ENCODE measurements around the gene ZBTB33.

The ZBTB33 gene

DNA sequence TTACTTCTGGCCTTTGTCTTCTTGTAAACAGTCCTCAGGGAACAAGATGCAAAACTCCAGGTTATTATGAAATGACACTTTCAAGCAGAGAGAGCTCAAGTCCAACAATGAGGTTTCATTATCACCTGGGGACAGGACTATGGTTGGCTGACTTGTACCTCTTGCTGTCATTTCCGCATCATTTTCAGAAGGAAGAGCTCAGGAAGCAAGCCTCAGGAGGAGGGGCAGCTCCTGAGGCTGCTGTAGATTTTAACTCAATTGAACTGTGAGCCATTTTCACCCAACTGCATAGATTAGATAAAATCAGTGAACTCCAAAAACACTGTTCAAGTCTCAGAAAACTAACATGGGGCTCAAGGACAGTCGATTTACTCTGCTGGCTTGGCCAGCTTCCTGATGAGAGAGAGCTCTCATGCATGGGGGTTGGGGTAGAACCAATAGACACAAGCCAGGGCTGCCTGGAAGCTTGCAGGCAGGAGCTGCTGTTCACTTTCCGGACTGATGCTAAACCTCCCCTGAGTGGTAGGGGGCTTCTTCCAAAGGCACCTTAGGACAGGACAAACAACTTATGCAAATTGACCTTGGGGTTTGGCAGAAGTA, 37.0 kb downstream of the ZBTB33 start:
- no peak overlapping the region for H3K27ac Mint-ChIP-seq
- H3K9me3 Mint-ChIP-seq, result no peaks in the 10 kb centered on the region
- H3K4me3 Mint-ChIP-seq, result no peak overlapping the region
- no peaks in the 10 kb centered on the region for H3K36me3 Mint-ChIP-seq
- H3K4me1 Mint-ChIP-seq, result no peaks in the 10 kb centered on the region
- no peaks in the 10 kb centered on the region for H3K27me3 Mint-ChIP-seq

- H3K9me3 Mint-ChIP-seq, result no peaks in the 10 kb centered on the region
- peaks cover 4% of the 10 kb centered on the region for H3K4me1 Mint-ChIP-seq
- H3K36me3 Mint-ChIP-seq, result no peaks in the 10 kb centered on the region
- H3K4me3 Mint-ChIP-seq, result no peak overlapping the region
- H3K27me3 Mint-ChIP-seq, result no peaks in the 10 kb centered on the region
- H3K27ac Mint-ChIP-seq, result no peak overlapping the region
Measured at GRCh38 chrX:120290107-120290506, 39.5 kb downstream of the ZBTB33 start.

DNA sequence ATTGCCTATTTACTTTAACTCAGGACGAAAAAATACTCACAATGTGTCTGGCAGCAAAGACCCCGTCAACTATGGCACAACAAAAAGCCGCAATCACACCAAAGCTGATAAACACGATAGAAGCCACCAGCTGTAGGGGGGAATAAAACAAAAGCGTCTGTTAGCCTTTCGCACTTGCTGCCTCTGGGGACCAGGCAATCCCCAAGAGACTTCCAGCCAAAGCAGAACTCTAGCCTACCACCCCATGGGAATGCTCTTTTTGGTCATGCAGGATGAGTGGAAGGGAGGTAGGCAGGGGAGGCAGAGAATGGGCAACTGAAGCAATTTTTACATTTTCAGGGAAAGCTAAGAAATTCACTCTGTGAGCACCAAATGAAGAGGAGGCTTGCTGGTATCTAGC, 40.6 kb downstream of the ZBTB33 start:
- Mint-ChIP-seq H3K27me3 (no peaks in the 10 kb centered on the region), H3K4me1 (peaks cover 6% of the 10 kb centered on the region), H3K36me3 (no peaks in the 10 kb centered on the region), H3K27ac (no peak overlapping the region), H3K9me3 (no peaks in the 10 kb centered on the region), H3K4me3 (no peak overlapping the region)

GRCh38 chrX:120293015-120293414, 42.4 kb downstream of the ZBTB33 start:
- Mint-ChIP-seq H3K27ac (no peak overlapping the region), H3K27me3 (no peaks in the 10 kb centered on the region), H3K9me3 (no peaks in the 10 kb centered on the region), H3K4me3 (no peak overlapping the region), H3K36me3 (no peaks in the 10 kb centered on the region), H3K4me1 (peaks cover 6% of the 10 kb centered on the region)

DNA sequence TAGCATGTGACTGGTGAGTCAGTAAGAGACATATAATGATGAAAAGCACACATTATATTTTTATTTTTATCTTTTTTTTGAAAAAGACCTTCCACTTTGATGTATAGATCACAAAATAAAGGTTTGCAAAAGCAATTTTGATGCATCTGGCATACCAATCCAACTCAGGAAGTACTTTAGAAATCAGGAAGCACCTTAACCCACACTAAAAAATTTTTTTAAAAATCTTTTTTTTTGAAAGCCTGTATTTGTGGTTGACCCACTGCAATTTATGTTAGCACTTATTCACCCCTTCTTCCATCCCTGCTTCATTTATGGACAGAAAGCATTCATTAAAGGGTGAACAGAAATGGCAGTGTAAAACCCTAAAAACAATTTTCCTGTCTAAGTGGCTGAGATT, 44.0 kb downstream of the ZBTB33 start:
- H3K9me3 Mint-ChIP-seq, result no peaks in the 10 kb centered on the region
- H3K27ac Mint-ChIP-seq, result no peak overlapping the region
- H3K4me3 Mint-ChIP-seq, result no peak overlapping the region
- H3K4me1 Mint-ChIP-seq, result peaks cover 6% of the 10 kb centered on the region
- no peaks in the 10 kb centered on the region for H3K27me3 Mint-ChIP-seq
- no peaks in the 10 kb centered on the region for H3K36me3 Mint-ChIP-seq

DNA sequence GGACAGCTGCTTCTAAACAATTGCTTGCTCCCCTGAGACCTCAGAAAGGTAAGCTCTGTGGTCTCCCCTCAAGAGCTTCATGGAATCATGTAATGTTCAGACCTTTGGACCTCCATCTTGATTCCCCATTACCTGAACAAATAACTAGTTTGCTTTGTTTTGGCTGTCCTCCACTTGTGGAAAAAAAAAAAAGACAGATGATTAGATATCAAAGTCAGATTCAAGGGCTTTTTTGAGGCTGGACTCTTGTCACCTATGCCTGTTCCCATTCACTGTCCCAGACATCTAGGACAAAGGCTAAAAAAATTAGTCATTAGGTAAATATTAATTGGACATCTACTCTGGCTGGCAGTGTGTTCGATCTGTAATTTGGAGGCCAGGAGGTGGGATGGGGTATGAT, 47.3 kb downstream of the ZBTB33 start:
- Mint-ChIP-seq H3K9me3 (no peaks in the 10 kb centered on the region), H3K27me3 (no peaks in the 10 kb centered on the region), H3K4me3 (no peak overlapping the region), H3K27ac (no peak overlapping the region), H3K4me1 (peaks cover 18% of the 10 kb centered on the region), H3K36me3 (no peaks in the 10 kb centered on the region)

GRCh38 chrX:120299928-120300327, 49.3 kb downstream of the ZBTB33 start:
- H3K9me3 Mint-ChIP-seq, result no peaks in the 10 kb centered on the region
- H3K27me3 Mint-ChIP-seq, result no peaks in the 10 kb centered on the region
- no peak overlapping the region for H3K4me3 Mint-ChIP-seq
- no peaks in the 10 kb centered on the region for H3K36me3 Mint-ChIP-seq
- H3K27ac Mint-ChIP-seq, result no peak overlapping the region
- H3K4me1 Mint-ChIP-seq, result peaks cover 17% of the 10 kb centered on the region

- H3K36me3 Mint-ChIP-seq, result no peaks in the 10 kb centered on the region
- peaks cover 13% of the 10 kb centered on the region for H3K4me1 Mint-ChIP-seq
- no peak overlapping the region for H3K27ac Mint-ChIP-seq
- H3K27me3 Mint-ChIP-seq, result no peaks in the 10 kb centered on the region
- no peak overlapping the region for H3K4me3 Mint-ChIP-seq
- H3K9me3 Mint-ChIP-seq, result no peaks in the 10 kb centered on the region
Measured at GRCh38 chrX:120301497-120301896, 50.9 kb downstream of the ZBTB33 start.

- Mint-ChIP-seq H3K9me3 (no peaks in the 10 kb centered on the region), H3K27ac (no peak overlapping the region), H3K4me3 (peak overlapping the region; percentile 33)
Measured at GRCh38 chrX:120301960-120302359, 51.3 kb downstream of the ZBTB33 start.

GRCh38 chrX:120302434-120302833, 51.8 kb downstream of the ZBTB33 start:
- H3K4me3 Mint-ChIP-seq, result peak overlapping the region; percentile 33
- no peak overlapping the region for H3K27ac Mint-ChIP-seq
- peaks cover 13% of the 10 kb centered on the region for H3K4me1 Mint-ChIP-seq
- no peaks in the 10 kb centered on the region for H3K9me3 Mint-ChIP-seq
- H3K36me3 Mint-ChIP-seq, result no peaks in the 10 kb centered on the region
- H3K27me3 Mint-ChIP-seq, result peaks cover 1% of the 10 kb centered on the region

More at GRCh38 chrX:120301960-120302359, 51.3 kb downstream of the ZBTB33 start:
- H3K36me3 Mint-ChIP-seq, result no peaks in the 10 kb centered on the region
- peaks cover under 1% of the 10 kb centered on the region for H3K27me3 Mint-ChIP-seq
- H3K4me1 Mint-ChIP-seq, result peaks cover 13% of the 10 kb centered on the region

DNA sequence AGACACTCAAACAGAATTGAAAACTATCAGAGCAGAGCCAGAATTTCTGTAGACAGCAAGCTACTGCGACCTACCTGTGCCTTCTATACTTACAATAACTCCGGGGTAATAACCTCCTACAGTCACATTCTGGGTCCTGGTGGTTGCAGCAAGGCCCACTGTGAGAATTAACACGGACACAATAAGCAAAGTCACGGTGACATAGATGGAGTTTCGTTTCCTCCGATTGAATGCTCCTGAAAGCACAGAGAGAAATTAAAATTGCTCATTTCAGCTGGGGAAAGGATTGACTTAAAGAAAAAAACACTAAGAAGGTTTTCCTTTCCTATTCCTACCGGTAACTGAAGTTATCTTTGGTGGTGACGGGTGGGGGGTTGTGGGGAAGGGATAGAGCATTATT, 53.6 kb downstream of the ZBTB33 start:
- H3K4me1 Mint-ChIP-seq, result peaks cover 14% of the 10 kb centered on the region
- no peaks in the 10 kb centered on the region for H3K36me3 Mint-ChIP-seq
- H3K27ac Mint-ChIP-seq, result no peak overlapping the region
- H3K9me3 Mint-ChIP-seq, result no peaks in the 10 kb centered on the region
- no peak overlapping the region for H3K4me3 Mint-ChIP-seq
- H3K27me3 Mint-ChIP-seq, result peaks cover 8% of the 10 kb centered on the region

- Mint-ChIP-seq H3K27me3 (peaks cover 15% of the 10 kb centered on the region), H3K36me3 (no peaks in the 10 kb centered on the region), H3K4me1 (peaks cover 21% of the 10 kb centered on the region), H3K4me3 (no peak overlapping the region), H3K27ac (no peak overlapping the region), H3K9me3 (no peaks in the 10 kb centered on the region)
Measured at GRCh38 chrX:120305531-120306141, 55.0 kb downstream of the ZBTB33 start.

DNA sequence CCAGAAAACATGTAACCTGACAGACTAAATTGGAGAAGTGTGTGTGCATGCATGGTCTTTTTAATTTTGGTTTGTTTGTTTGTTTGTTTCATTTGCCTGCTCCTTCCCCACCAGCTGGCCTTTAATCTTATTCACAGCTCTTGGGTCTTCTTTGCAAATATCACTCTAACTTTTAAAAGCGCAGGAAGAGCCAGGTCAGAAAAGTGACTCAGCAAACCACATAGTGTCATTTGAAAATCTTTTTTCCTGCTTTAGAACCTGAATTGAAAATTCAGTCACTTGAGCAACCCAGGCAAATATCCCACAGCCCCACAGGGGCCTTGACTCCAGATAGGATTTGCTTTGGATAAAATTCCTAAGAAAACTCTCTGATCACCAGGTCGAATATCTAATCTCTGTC, 56.0 kb downstream of the ZBTB33 start:
- Mint-ChIP-seq H3K36me3 (no peaks in the 10 kb centered on the region), H3K27me3 (peaks cover 15% of the 10 kb centered on the region), H3K4me3 (no peak overlapping the region), H3K4me1 (peaks cover 21% of the 10 kb centered on the region), H3K27ac (no peak overlapping the region), H3K9me3 (no peaks in the 10 kb centered on the region)
